ENCODE data around the gene PEX6.
A peak's percentile ranks its signal among the peaks of the same experiment; 100 is the strongest.

- TF ChIP-seq CTCF (IDR thresholded peaks at IDR 0.05) (no peak), POLR2AphosphoS5 (IDR thresholded peaks at IDR 0.05) (peak; percentile 30 to 67 (median 61))
Observed at GRCh38 chr6:43021270-43022047, 42.5 kb upstream of the PEX6 start, which contains the start of gene RRP36.
